Common myeloid progenitor, CD34-positive (primary cell): ENCODE data around the gene ZCCHC17.

Experiments
- CTCF ChIA-PET: fragments of 350-600 bp; sonication (Branson Sonifier 250); formaldehyde crosslinking; loops from one replicate; lab custom pipeline; 2021; ENCODE audit warnings: antibody characterized with exemption; lab: Charles Lee
- POLR2A ChIA-PET: fragments of 350-600 bp; sonication (Branson Sonifier 250); formaldehyde crosslinking; loops from one replicate; lab custom pipeline; 2021; ENCODE audit warnings: antibody characterized with exemption; lab: Charles Lee
- DNase-seq, 3 donors: peaks; one replicate each; pipeline versions ENCODE4 v3.0.0 to v3.0.0-alpha.2; 2013
- H3K27ac ChIP-seq, 2 experiments: 1 replicate in 1 of 2; 2 replicates in 1 of 2; pipeline ENCODE4 v1.7.0; 2013; ENCODE audit warnings: inconsistent platforms in 2 of 2, low read length in 2 of 2, mild to moderate bottlenecking in 2 of 2, low read depth in 1 of 2, moderate library complexity in 1 of 2; ENCODE audit not compliant: severe bottlenecking in 2 of 2, insufficient read depth in 1 of 2, poor library complexity in 1 of 2
- H3K27me3 ChIP-seq, 5 experiments: replicated peaks in 2 of 5; 1 replicate in 3 of 5; 2 replicates in 2 of 5; pipeline versions ENCODE4 v1.6.1 to v1.7.0; 2013; ENCODE audit warnings: low read length in 4 of 5, mild to moderate bottlenecking in 2 of 5, moderate library complexity in 2 of 5, inconsistent platforms in 1 of 5; ENCODE audit not compliant: insufficient read depth in 5 of 5, control insufficient read depth in 4 of 5
- H3K36me3 ChIP-seq, 4 experiments: 1 replicate in 2 of 4; 2 replicates in 2 of 4; pipeline versions ENCODE4 v1.6.1 to v1.7.0; 2013; ENCODE audit warnings: low read length in 3 of 4, control low read depth in 1 of 4, mild to moderate bottlenecking in 1 of 4; ENCODE audit not compliant: control insufficient read depth in 4 of 4, insufficient read depth in 4 of 4
- H3K4me1 ChIP-seq, 4 experiments: 1 replicate in 3 of 4; 2 replicates in 1 of 4; pipeline versions ENCODE4 v1.6.1 to v1.7.1; 2013; ENCODE audit warnings: low read length in 3 of 4, mild to moderate bottlenecking in 3 of 4, control low read depth in 1 of 4, inconsistent platforms in 1 of 4, moderate library complexity in 1 of 4; ENCODE audit not compliant: control insufficient read depth in 4 of 4, insufficient read depth in 4 of 4; ENCODE audit errors: control extremely low read depth in 1 of 4
- H3K4me3 ChIP-seq, 7 experiments: 1 replicate in 4 of 7; 2 replicates in 3 of 7; pipeline versions ENCODE4 v1.5.1 to v1.7.0; 2013; ENCODE audit warnings: mild to moderate bottlenecking in 7 of 7, low read length in 6 of 7, moderate library complexity in 6 of 7, inconsistent platforms in 2 of 7, low read depth in 2 of 7, control low read depth in 1 of 7; ENCODE audit not compliant: insufficient read depth in 4 of 7, control insufficient read depth in 1 of 7; ENCODE audit errors: extremely low read depth in 1 of 7
- H3K9me3 ChIP-seq, 5 experiments: 1 replicate in 4 of 5; 2 replicates in 1 of 5; pipeline versions ENCODE4 v1.6.1 to v1.7.1; 2013; ENCODE audit warnings: low read length in 4 of 5, mild to moderate bottlenecking in 2 of 5, inconsistent platforms in 1 of 5, low read depth in 1 of 5, moderate library complexity in 1 of 5; ENCODE audit not compliant: control insufficient read depth in 4 of 5, insufficient read depth in 2 of 5; ENCODE audit errors: control extremely low read depth in 1 of 5
- WGBS: methylation state at CpG from one replicate; pipeline ENCODE4 v1.1.5; 2013; ENCODE audit not compliant: insufficient coverage; 5-methylcytosine and 5-hydroxymethylcytosine counted together

ZCCHC17 gene

DNA sequence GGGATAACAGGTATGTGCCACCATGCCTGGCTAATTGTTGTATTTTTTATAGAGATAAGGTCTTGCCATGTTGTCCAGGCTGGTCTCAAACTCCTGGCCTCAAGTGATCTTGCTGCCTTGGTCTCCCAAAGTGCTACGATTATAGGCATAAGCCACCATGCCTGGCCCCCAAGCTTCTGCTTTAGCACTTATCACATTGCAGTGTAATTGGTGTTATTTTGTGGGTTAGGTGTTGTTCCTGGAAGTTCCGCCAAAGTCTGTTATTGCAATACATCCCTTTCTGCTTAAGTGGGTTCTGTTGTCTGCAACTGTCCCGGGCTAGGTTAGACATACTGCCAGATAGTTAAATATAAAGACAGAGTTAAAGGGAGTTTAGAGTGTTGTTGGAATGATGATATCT is 3.4 kb downstream of the ZCCHC17 start:
- Histone ChIP-seq H3K27me3 (no peaks in the 10 kb centered on the region), H3K4me1 (peaks cover 11 to 35% (median 17%) of the 10 kb centered on the region in 4 experiments), H3K9me3 (no peaks in the 10 kb centered on the region), H3K4me3 (no peak overlapping the region), H3K36me3 (peaks cover 0 to 3% (median 0%) of the 10 kb centered on the region in 4 experiments), H3K27ac (no peak overlapping the region)
- DNase-seq, result no peak
- CTCF ChIA-PET, result no interaction called here
- POLR2A ChIA-PET, result no interaction called here
- 93% methylated on average over 2 of the region's 3 CpGs for WGBS

DNA sequence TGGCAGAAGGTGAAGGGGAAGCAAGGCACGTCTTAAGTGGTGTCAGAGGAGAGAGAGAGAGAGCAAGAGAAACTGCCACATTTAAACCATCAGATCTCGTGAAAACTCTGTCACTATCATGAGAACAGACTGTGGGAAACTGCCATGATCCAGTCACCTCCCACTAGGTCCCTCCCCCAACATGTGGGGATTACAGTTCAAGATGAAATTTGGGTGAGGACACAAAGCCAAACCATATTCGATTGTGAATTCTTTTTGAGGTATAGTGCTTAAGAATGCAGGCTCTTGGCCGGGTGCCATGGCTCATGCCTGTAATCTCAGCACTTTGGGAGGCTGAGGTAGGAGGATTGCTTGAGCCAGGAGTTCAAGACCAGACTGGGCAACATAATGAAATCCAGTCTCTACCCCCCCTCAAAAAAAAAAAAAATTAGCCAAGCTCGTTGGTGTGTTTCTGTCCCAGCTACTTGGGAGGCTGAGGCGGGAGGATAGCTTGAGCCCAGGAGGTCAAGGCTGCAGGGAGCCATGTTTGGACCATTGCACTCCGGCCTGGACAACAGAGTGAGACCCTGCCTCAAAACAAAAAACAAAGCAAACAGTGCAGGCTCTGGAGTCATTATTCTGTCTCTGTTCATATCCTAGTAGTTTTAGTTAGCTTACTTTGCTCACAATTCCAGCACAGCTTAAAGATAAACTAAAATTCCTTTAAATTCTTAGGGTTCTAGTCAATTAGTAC is 6.0 kb downstream of the ZCCHC17 start:
- Histone ChIP-seq H3K36me3 (peaks cover 0 to 3% (median 0%) of the 10 kb centered on the region in 4 experiments), H3K4me3 (no peak overlapping the region), H3K9me3 (no peaks in the 10 kb centered on the region), H3K27me3 (no peaks in the 10 kb centered on the region), H3K27ac (no peak overlapping the region), H3K4me1 (peaks cover 2 to 19% (median 7%) of the 10 kb centered on the region in 4 experiments)
- ChIA-PET POLR2A (interaction anchor here (0.6 kb wide), 2 partner anchors 39 to 242 kb away, joined by 3 read pairs; no protein-coding TSS in a partner anchor), CTCF (interaction anchor here (0.5 to 1.1 kb wide), 2 partner anchors 13 to 42 kb away, joined by 3 read pairs; no protein-coding TSS in a partner anchor)
- WGBS, result 78% methylated on average over 5 of the region's 7 CpGs
- peak in 2 of 3 donors; percentile 37 to 59 for DNase-seq

DNA sequence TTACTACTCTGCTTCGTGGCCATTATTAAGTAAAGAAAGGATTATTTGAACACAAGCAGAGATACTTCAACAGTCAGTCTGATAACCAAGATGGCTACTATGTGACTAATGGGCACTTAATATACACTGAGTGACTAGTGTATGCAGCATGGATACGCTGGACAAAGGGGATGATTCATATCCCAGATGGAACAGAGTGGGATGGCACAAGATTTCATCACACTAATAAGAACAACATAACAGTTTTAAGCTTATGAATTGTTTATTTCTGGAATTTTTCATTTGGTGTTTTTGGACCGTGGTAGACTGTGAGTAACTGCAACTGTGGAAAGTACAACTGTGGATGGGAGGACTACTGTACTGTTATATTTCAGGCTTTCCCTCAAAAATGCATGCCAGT is 9.4 kb downstream of the ZCCHC17 start:
- Histone ChIP-seq H3K27me3 (no peaks in the 10 kb centered on the region), H3K9me3 (no peaks in the 10 kb centered on the region), H3K36me3 (peaks cover 9 to 14% (median 11%) of the 10 kb centered on the region in 4 experiments), H3K4me1 (peaks cover 0 to 2% (median 0%) of the 10 kb centered on the region in 4 experiments), H3K4me3 (no peak overlapping the region), H3K27ac (no peak overlapping the region)
- WGBS, result 100% methylated on average over 3 of the region's 3 CpGs
- no peak for DNase-seq
- POLR2A ChIA-PET, result no interaction called here
- CTCF ChIA-PET, result interaction anchor here (1.5 to 2.5 kb wide), 2 partner anchors 9 to 10 kb away, joined by 5 to 7 read pairs; partner anchors contain the start of genes SNRNP40 and ZCCHC17

DNA sequence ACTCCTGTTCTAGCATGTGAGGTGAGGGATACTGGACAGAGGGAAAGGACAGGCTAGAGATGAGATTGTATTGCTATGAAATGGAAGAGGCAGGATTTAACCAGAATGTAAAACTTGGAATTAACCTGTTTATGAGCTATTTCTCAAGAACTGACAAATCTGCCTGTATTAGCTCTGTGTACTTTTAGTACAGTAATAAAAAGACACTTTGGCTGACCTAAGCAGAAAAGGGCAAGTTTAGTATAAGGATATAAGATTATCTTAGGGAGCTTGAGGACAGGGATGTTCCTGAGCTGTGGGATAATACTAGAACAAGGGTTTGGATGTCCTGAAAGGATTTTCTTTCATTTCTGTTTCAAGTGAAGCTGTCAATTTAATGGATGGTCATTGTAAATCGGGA is 11.2 kb downstream of the ZCCHC17 start:
- WGBS, result no CpG with 5 or more reads among the region's 1 CpG
- Histone ChIP-seq H3K27me3 (no peaks in the 10 kb centered on the region), H3K4me1 (no peaks in the 10 kb centered on the region), H3K9me3 (no peaks in the 10 kb centered on the region), H3K36me3 (peaks cover 14 to 28% (median 22%) of the 10 kb centered on the region in 4 experiments), H3K27ac (no peak overlapping the region), H3K4me3 (no peak overlapping the region)
- ChIA-PET CTCF (interaction anchor here (2.5 kb wide), 1 partner anchor 11 kb away, joined by 7 read pairs; the partner anchor contains the start of genes SNRNP40 and ZCCHC17), POLR2A (no interaction called here)
- DNase-seq, result no peak

DNA sequence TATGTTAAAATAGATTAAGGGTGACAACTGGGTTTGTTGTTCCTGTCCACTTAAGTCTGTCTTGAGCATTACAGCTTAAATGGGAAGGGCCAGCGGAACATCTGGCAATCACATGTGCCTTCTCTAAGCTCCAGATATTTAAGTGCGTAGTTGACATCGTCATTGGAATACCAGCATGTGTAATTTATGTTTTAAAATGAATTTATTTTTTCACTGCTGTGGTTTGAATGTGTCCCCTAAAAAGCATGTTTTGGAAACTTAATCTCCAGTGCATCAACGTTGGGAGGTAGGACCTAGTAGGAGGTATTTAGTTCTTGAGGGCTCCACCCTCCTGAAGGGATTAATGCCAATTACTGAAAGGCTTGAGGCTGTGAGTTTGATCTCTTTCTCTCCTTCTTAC is 13.4 kb downstream of the ZCCHC17 start:
- H3K9me3 ChIP-seq, result no peaks in the 10 kb centered on the region
- peaks cover 16 to 34% (median 29%) of the 10 kb centered on the region in 4 experiments for H3K36me3 ChIP-seq
- WGBS, result 100% methylated on average over 3 of the region's 4 CpGs
- ChIA-PET CTCF (no interaction called here), POLR2A (no interaction called here)
- no peak overlapping the region for H3K4me3 ChIP-seq
- no peaks in the 10 kb centered on the region for H3K27me3 ChIP-seq
- DNase-seq, result no peak
- no peak overlapping the region for H3K27ac ChIP-seq
- no peaks in the 10 kb centered on the region for H3K4me1 ChIP-seq

DNA sequence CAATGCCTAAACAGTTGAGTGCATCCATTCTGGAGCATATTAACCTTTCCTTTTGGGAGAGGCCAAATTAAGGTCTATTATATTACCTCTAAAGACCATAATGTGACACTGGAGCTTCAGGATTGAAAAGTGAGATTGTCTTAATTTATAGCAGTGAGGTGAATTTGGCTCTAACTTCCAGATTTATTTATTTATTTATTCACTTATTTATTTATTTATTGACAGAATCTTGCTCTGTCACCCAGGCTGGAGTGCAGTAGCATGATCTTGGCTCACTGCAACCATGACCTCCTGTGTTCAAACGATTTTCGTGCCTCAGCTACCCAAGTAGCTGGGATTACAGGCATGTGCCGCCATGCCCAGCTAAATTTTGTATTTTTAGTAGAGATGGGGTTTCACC is 19.1 kb downstream of the ZCCHC17 start:
- H3K36me3 ChIP-seq, result peaks cover 17 to 71% (median 53%) of the 10 kb centered on the region in 4 experiments
- 100% methylated on average over 1 of the region's 3 CpGs for WGBS
- no peaks in the 10 kb centered on the region for H3K9me3 ChIP-seq
- H3K27me3 ChIP-seq, result no peaks in the 10 kb centered on the region
- CTCF ChIA-PET, result interaction anchor here (0.8 kb wide), 1 partner anchor 13 kb away, joined by 3 read pairs; no protein-coding TSS in a partner anchor
- H3K4me3 ChIP-seq, result no peak overlapping the region
- no peak for DNase-seq
- no peaks in the 10 kb centered on the region for H3K4me1 ChIP-seq
- POLR2A ChIA-PET, result no interaction called here
- no peak overlapping the region for H3K27ac ChIP-seq

DNA sequence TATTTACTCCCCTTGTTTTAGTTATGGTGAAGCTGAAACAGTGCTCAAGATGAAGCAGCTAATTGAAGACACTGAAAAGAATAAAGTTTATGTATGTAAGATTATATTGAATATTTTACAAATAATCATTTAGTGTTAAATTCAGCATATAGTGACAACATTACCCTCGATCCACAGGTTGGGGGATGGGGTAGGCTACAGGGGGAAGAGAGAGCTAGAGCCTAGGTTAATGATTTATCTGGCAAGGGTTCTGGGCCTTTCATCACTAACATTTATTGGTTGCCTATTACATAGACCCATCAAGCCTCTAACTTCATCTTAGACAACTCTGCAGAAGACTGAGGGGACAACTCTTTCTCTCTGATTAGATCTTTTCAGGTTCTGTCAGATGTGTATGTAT is 21.3 kb downstream of the ZCCHC17 start:
- Histone ChIP-seq H3K27ac (no peak overlapping the region), H3K4me3 (no peak overlapping the region), H3K4me1 (no peaks in the 10 kb centered on the region), H3K9me3 (no peaks in the 10 kb centered on the region), H3K36me3 (peaks cover 9 to 63% (median 41%) of the 10 kb centered on the region in 4 experiments), H3K27me3 (no peaks in the 10 kb centered on the region)
- no peak for DNase-seq
- ChIA-PET CTCF (interaction anchor here (0.6 to 1.3 kb wide), 2 partner anchors 8 to 13 kb away, joined by 3 read pairs; no protein-coding TSS in a partner anchor), POLR2A (no interaction called here)
- no CpG with 5 or more reads among the region's 1 CpG for WGBS
